Activated naive CD8-positive, alpha-beta T cell (primary cell): Measurements from ENCODE around the gene GIPC1.
A peak's percentile ranks its signal among the peaks of the same experiment; 100 is the strongest.

Experiments used
- H3K27ac Mint-ChIP-seq: one replicate; pipeline ENCODE4 v1.8.0; 2021; ENCODE audit warnings: mixed read lengths
- H3K27me3 Mint-ChIP-seq: one replicate; pipeline ENCODE4 v1.8.0; 2021; ENCODE audit warnings: mixed read lengths
- H3K36me3 Mint-ChIP-seq: one replicate; pipeline ENCODE4 v1.8.0; 2021; ENCODE audit warnings: mixed read lengths
- H3K4me1 Mint-ChIP-seq: one replicate; pipeline ENCODE4 v1.8.0; 2021; ENCODE audit warnings: low read depth, mixed read lengths
- H3K4me3 Mint-ChIP-seq: one replicate; pipeline ENCODE4 v1.8.0; 2021; ENCODE audit warnings: mild to moderate bottlenecking, mixed read lengths
- H3K9me3 Mint-ChIP-seq: one replicate; pipeline ENCODE4 v1.8.0; 2021; ENCODE audit warnings: low read depth, mixed read lengths

Gene GIPC1

GRCh38 chr19:14528419-14529253 is 32.7 kb upstream of the GIPC1 start:
- Mint-ChIP-seq H3K4me3 (peak overlapping the region; percentile 95), H3K4me1 (peaks cover 44% of the 10 kb centered on the region), H3K9me3 (no peaks in the 10 kb centered on the region), H3K27ac (peak overlapping the region; percentile 92), H3K27me3 (no peaks in the 10 kb centered on the region), H3K36me3 (no peaks in the 10 kb centered on the region)

- H3K4me3 Mint-ChIP-seq, result no peak overlapping the region
- peaks cover 44% of the 10 kb centered on the region for H3K4me1 Mint-ChIP-seq
- H3K27ac Mint-ChIP-seq, result no peak overlapping the region
- H3K27me3 Mint-ChIP-seq, result no peaks in the 10 kb centered on the region
- H3K9me3 Mint-ChIP-seq, result no peaks in the 10 kb centered on the region
- no peaks in the 10 kb centered on the region for H3K36me3 Mint-ChIP-seq
Measured at GRCh38 chr19:14526423-14526822, 30.5 kb upstream of the GIPC1 start.

GRCh38 chr19:14525729-14526128 is 29.8 kb upstream of the GIPC1 start:
- peak overlapping the region; percentile 70 for H3K27ac Mint-ChIP-seq
- H3K4me1 Mint-ChIP-seq, result peaks cover 41% of the 10 kb centered on the region
- H3K4me3 Mint-ChIP-seq, result no peak overlapping the region

GRCh38 chr19:14520543-14520942 is 24.6 kb upstream of the GIPC1 start:
- Mint-ChIP-seq H3K4me3 (peak overlapping the region; percentile 73), H3K36me3 (peaks cover 9% of the 10 kb centered on the region), H3K27ac (peak overlapping the region; percentile 95), H3K27me3 (no peaks in the 10 kb centered on the region), H3K4me1 (peaks cover 57% of the 10 kb centered on the region), H3K9me3 (no peaks in the 10 kb centered on the region)

More at GRCh38 chr19:14525729-14526128, 29.8 kb upstream of the GIPC1 start:
- no peaks in the 10 kb centered on the region for H3K27me3 Mint-ChIP-seq
- no peaks in the 10 kb centered on the region for H3K9me3 Mint-ChIP-seq
- H3K36me3 Mint-ChIP-seq, result no peaks in the 10 kb centered on the region

GRCh38 chr19:14519860-14520407 is 24.0 kb upstream of the GIPC1 start:
- Mint-ChIP-seq H3K27me3 (no peaks in the 10 kb centered on the region), H3K27ac (peak overlapping the region; percentile 95), H3K36me3 (peaks cover 13% of the 10 kb centered on the region), H3K9me3 (no peaks in the 10 kb centered on the region), H3K4me1 (peaks cover 60% of the 10 kb centered on the region), H3K4me3 (peak overlapping the region; percentile 73)

GRCh38 chr19:14519245-14519859 is 23.4 kb upstream of the GIPC1 start:
- Mint-ChIP-seq H3K36me3 (peaks cover 17% of the 10 kb centered on the region), H3K4me1 (peaks cover 65% of the 10 kb centered on the region), H3K27me3 (no peaks in the 10 kb centered on the region), H3K27ac (peak overlapping the region; percentile 95), H3K4me3 (peak overlapping the region; percentile 84), H3K9me3 (no peaks in the 10 kb centered on the region)

- Mint-ChIP-seq H3K27me3 (no peaks in the 10 kb centered on the region), H3K4me3 (peak within 1 kb of the TSS; percentile 95), H3K9me3 (no peaks in the 10 kb centered on the region), H3K27ac (peak within 1 kb of the TSS; percentile 95), H3K4me1 (peaks cover 65% of the 10 kb centered on the region), H3K36me3 (peaks cover 17% of the 10 kb centered on the region)
Measured at GRCh38 chr19:14517840-14518505, 22.0 kb upstream of the GIPC1 start, which contains the start of gene DNAJB1. Gene DNAJB1 (minus strand): TSS chr19:14518397. CDS start chr19:14518349, 48 bp downstream.

GRCh38 chr19:14517446-14517839 is 21.5 kb upstream of the GIPC1 start:
- peaks cover 17% of the 10 kb centered on the region for H3K36me3 Mint-ChIP-seq
- H3K4me1 Mint-ChIP-seq, result peaks cover 59% of the 10 kb centered on the region
- peak overlapping the region; percentile 95 for H3K4me3 Mint-ChIP-seq
- H3K27me3 Mint-ChIP-seq, result no peaks in the 10 kb centered on the region
- H3K9me3 Mint-ChIP-seq, result no peaks in the 10 kb centered on the region
- H3K27ac Mint-ChIP-seq, result peak overlapping the region; percentile 84

- H3K27me3 Mint-ChIP-seq, result no peaks in the 10 kb centered on the region
- peak overlapping the region; percentile 84 for H3K27ac Mint-ChIP-seq
- peaks cover 54% of the 10 kb centered on the region for H3K4me1 Mint-ChIP-seq
- peak overlapping the region; percentile 95 for H3K4me3 Mint-ChIP-seq
- H3K9me3 Mint-ChIP-seq, result no peaks in the 10 kb centered on the region
- peaks cover 17% of the 10 kb centered on the region for H3K36me3 Mint-ChIP-seq
Measured at GRCh38 chr19:14516746-14517438, 21.0 kb upstream of the GIPC1 start.

GRCh38 chr19:14516048-14516534 is 20.2 kb upstream of the GIPC1 start:
- Mint-ChIP-seq H3K4me3 (peak overlapping the region; percentile 95), H3K4me1 (peaks cover 51% of the 10 kb centered on the region), H3K9me3 (no peaks in the 10 kb centered on the region), H3K27ac (peak overlapping the region; percentile 84), H3K36me3 (peaks cover 17% of the 10 kb centered on the region), H3K27me3 (no peaks in the 10 kb centered on the region)

GRCh38 chr19:14515501-14516047 is 19.6 kb upstream of the GIPC1 start:
- H3K4me3 Mint-ChIP-seq, result peak overlapping the region; percentile 95
- H3K27ac Mint-ChIP-seq, result peak overlapping the region; percentile 84
- peaks cover 57% of the 10 kb centered on the region for H3K4me1 Mint-ChIP-seq
- H3K36me3 Mint-ChIP-seq, result peaks cover 17% of the 10 kb centered on the region
- H3K9me3 Mint-ChIP-seq, result no peaks in the 10 kb centered on the region
- no peaks in the 10 kb centered on the region for H3K27me3 Mint-ChIP-seq

GRCh38 chr19:14514215-14514863 is 18.4 kb upstream of the GIPC1 start:
- no peaks in the 10 kb centered on the region for H3K27me3 Mint-ChIP-seq
- peaks cover 51% of the 10 kb centered on the region for H3K4me1 Mint-ChIP-seq
- peak overlapping the region; percentile 95 for H3K4me3 Mint-ChIP-seq
- peaks cover 17% of the 10 kb centered on the region for H3K36me3 Mint-ChIP-seq
- no peaks in the 10 kb centered on the region for H3K9me3 Mint-ChIP-seq
- peak overlapping the region; percentile 84 for H3K27ac Mint-ChIP-seq

GRCh38 chr19:14512406-14512961 is 16.6 kb upstream of the GIPC1 start:
- Mint-ChIP-seq H3K27me3 (no peaks in the 10 kb centered on the region), H3K4me3 (no peak overlapping the region), H3K36me3 (peaks cover 17% of the 10 kb centered on the region), H3K27ac (peak overlapping the region; percentile 6), H3K9me3 (no peaks in the 10 kb centered on the region), H3K4me1 (peaks cover 59% of the 10 kb centered on the region)
